H1 (cell line): Measurements from ENCODE around the gene TBC1D7. TPM values are rescaled to one million over a fixed set of nuclear protein-coding genes. Genes with fewer than 3 reads are reported as not detected.

Source experiments
- CTCF ChIA-PET: fragments of 300-600 bp; sonication (Branson Sonifier 250); formaldehyde crosslinking; loops from one replicate; lab custom pipeline; 2021; ENCODE audit not compliant: partially characterized antibody; lab: Charles Lee
- POLR2A ChIA-PET: fragments of 300-600 bp; sonication (Branson Sonifier 250); formaldehyde crosslinking; loops from one replicate; lab custom pipeline; 2021; ENCODE audit warnings: inconsistent platforms; ENCODE audit not compliant: partially characterized antibody; lab: Charles Lee
- DNase-seq, 2 experiments: peaks; one replicate each; pipeline versions ENCODE4 v3.0.0 to v3.0.0-alpha.2; 2010 to 2022; ENCODE audit warnings: low spot score in 2 of 2, low read depth in 1 of 2, mixed read lengths in 1 of 2
- FAIRE-seq: peaks from 2 replicates; lab custom pipeline; 2011; peaks lifted over from hg19 to GRCh38; lab: Jason Lieb, UNC
- H2AFZ ChIP-seq: 2 replicates; pipeline ENCODE4 v1.8.1; 2012; ENCODE audit warnings: low read length, inconsistent platforms
- H2AK5ac ChIP-seq: 2 replicates; pipeline ENCODE4 v1.6.1; 2013; ENCODE audit warnings: low read depth, low read length
- H2BK120ac ChIP-seq: replicated peaks from 2 replicates; pipeline ENCODE3; 2013; ENCODE audit warnings: low read depth, low read length, inconsistent platforms
- H2BK12ac ChIP-seq: 2 replicates; pipeline ENCODE4 v1.6.1; 2013; ENCODE audit warnings: low read depth, low read length
- H2BK15ac ChIP-seq: 2 replicates; pipeline ENCODE4 v1.6.1; 2013; ENCODE audit warnings: low read length
- H2BK20ac ChIP-seq: 2 replicates; pipeline ENCODE4 v1.6.1; 2013; ENCODE audit warnings: low read length
- H2BK5ac ChIP-seq: 2 replicates; pipeline ENCODE4 v1.6.1; 2013; ENCODE audit warnings: low read depth, low read length
- H3K14ac ChIP-seq: 2 replicates; pipeline ENCODE4 v1.6.1; 2013; ENCODE audit warnings: inconsistent platforms; ENCODE audit not compliant: insufficient read length
- H3K18ac ChIP-seq: 2 replicates; pipeline ENCODE4 v1.6.1; 2013; ENCODE audit warnings: low read length; ENCODE audit errors: extremely low read depth
- H3K23ac ChIP-seq: 2 replicates; pipeline ENCODE4 v1.6.1; 2013; ENCODE audit warnings: inconsistent platforms; ENCODE audit not compliant: insufficient read length
- H3K23me2 ChIP-seq: 2 replicates; pipeline ENCODE4 v1.6.1; 2013; ENCODE audit warnings: low read depth, low read length
- H3K27ac ChIP-seq: 2 replicates; pipeline ENCODE4 v1.6.1; 2011; ENCODE audit warnings: low read depth, low read length, inconsistent platforms
- H3K27me3 ChIP-seq, 4 experiments: replicated peaks in 1 of 4; 1 replicate in 1 of 4; 2 replicates in 3 of 4; pipeline versions ENCODE4 v1.6.1 to v1.8.1; 2011 to 2013; ENCODE audit warnings: low read length in 3 of 4, mild to moderate bottlenecking in 3 of 4, inconsistent platforms in 2 of 4, mixed read lengths in 2 of 4, moderate library complexity in 1 of 4; ENCODE audit not compliant: control insufficient read depth in 3 of 4, insufficient read depth in 3 of 4; ENCODE audit errors: extremely low read depth in 1 of 4
- H3K36me3 ChIP-seq, 4 experiments: 2 replicates each; pipeline versions ENCODE4 v1.6.1 to v1.8.1; 2011 to 2013; ENCODE audit warnings: mild to moderate bottlenecking in 4 of 4, low read length in 3 of 4, moderate library complexity in 2 of 4, control low read depth in 1 of 4, inconsistent platforms in 1 of 4; ENCODE audit not compliant: insufficient read depth in 4 of 4, control insufficient read depth in 2 of 4
- H3K4ac ChIP-seq: replicated peaks from 2 replicates; pipeline ENCODE3; 2013; ENCODE audit warnings: low read length, low read depth, mixed read lengths, inconsistent platforms; ENCODE audit not compliant: insufficient read length
- H3K4me1 ChIP-seq, 4 experiments: replicated peaks in 1 of 4; 1 replicate in 1 of 4; 2 replicates in 3 of 4; pipeline versions ENCODE4 v1.6.1 to v1.8.1; 2011 to 2013; ENCODE audit warnings: low read length in 3 of 4, inconsistent platforms in 2 of 4, mixed read lengths in 1 of 4; ENCODE audit not compliant: insufficient read depth in 4 of 4, control insufficient read depth in 3 of 4
- H3K4me2 ChIP-seq, 2 experiments: 2 replicates each; pipeline versions ENCODE4 v1.6.1 to v1.8.1; 2011 to 2013; ENCODE audit warnings: low read depth in 2 of 2, low read length in 2 of 2, control low read depth in 1 of 2, inconsistent platforms in 1 of 2, mild to moderate bottlenecking in 1 of 2; ENCODE audit not compliant: insufficient read depth in 1 of 2
- H3K4me3 ChIP-seq, 4 experiments: fragments of 200-600, 300-600 bp in 1 of 4; sonication (generic), shearing (Covaris generic), sonication (Bioruptor Twin) in 1 of 4; 2 replicates each; pipeline versions ENCODE4 v1.5.1 to v1.8.1; 2011 to 2016; ENCODE audit warnings: low read length in 4 of 4, low read depth in 3 of 4, control low read depth in 2 of 4, inconsistent platforms in 2 of 4, mild to moderate bottlenecking in 2 of 4, mixed read lengths in 1 of 4, moderate library complexity in 1 of 4; ENCODE audit not compliant: insufficient read depth in 2 of 4; ENCODE audit errors: extremely low read depth in 1 of 4
- H3K56ac ChIP-seq: replicated peaks from 2 replicates; pipeline ENCODE3; 2013; ENCODE audit warnings: low read depth, mild to moderate bottlenecking, mixed read lengths, low read length, inconsistent platforms; ENCODE audit not compliant: insufficient read length
- H3K79me1 ChIP-seq: 2 replicates; pipeline ENCODE4 v1.6.1; 2013; ENCODE audit warnings: low read depth, low read length, control low read depth
- H3K79me2 ChIP-seq, 2 experiments: 2 replicates each; pipeline versions ENCODE4 v1.6.1 to v1.8.1; 2012 to 2013; ENCODE audit warnings: low read length in 2 of 2, mild to moderate bottlenecking in 2 of 2, inconsistent platforms in 1 of 2; ENCODE audit not compliant: insufficient read depth in 2 of 2, control insufficient read depth in 1 of 2
- H3K9ac ChIP-seq, 4 experiments: replicated peaks in 1 of 4; 1 replicate in 1 of 4; 2 replicates in 3 of 4; pipeline versions ENCODE4 v1.6.1 to v1.8.1; 2011 to 2013; ENCODE audit warnings: low read depth in 3 of 4, low read length in 3 of 4, control low read depth in 2 of 4, mild to moderate bottlenecking in 2 of 4, moderate library complexity in 2 of 4, inconsistent platforms in 1 of 4; ENCODE audit errors: extremely low read depth in 1 of 4
- H3K9me3 ChIP-seq, 2 experiments: 2 replicates each; pipeline versions ENCODE4 v1.6.1 to v1.8.1; 2012 to 2013; ENCODE audit warnings: mild to moderate bottlenecking in 2 of 2, moderate library complexity in 2 of 2, control low read depth in 1 of 2, inconsistent platforms in 1 of 2, low read depth in 1 of 2, low read length in 1 of 2, mixed read lengths in 1 of 2; ENCODE audit not compliant: insufficient read depth in 2 of 2
- H4K20me1 ChIP-seq, 2 experiments: replicated peaks in 1 of 2; 2 replicates each; pipeline versions ENCODE3 to v1.8.1; 2011 to 2013; ENCODE audit warnings: inconsistent platforms in 2 of 2, low read length in 2 of 2, mild to moderate bottlenecking in 1 of 2; ENCODE audit not compliant: insufficient read depth in 2 of 2, control insufficient read depth in 1 of 2
- H4K5ac ChIP-seq: 2 replicates; pipeline ENCODE4 v1.6.1; 2013; ENCODE audit warnings: low read length, low read depth, mixed read lengths, inconsistent platforms; ENCODE audit not compliant: insufficient read length
- H4K8ac ChIP-seq: 2 replicates; pipeline ENCODE4 v1.8.0; 2013; ENCODE audit warnings: mild to moderate bottlenecking, moderate library complexity, low read length, inconsistent platforms; ENCODE audit not compliant: insufficient read depth; ENCODE audit errors: extremely low read depth
- H4K91ac ChIP-seq: replicated peaks from 2 replicates; pipeline ENCODE3; 2013; ENCODE audit warnings: low read length, mixed read lengths, inconsistent platforms; ENCODE audit not compliant: insufficient read length
- ATF3 ChIP-seq: IDR thresholded peaks from 2 replicates; pipeline ENCODE4 v1.6.1; 2011; ENCODE audit warnings: low read depth, mild to moderate bottlenecking, low read length; ENCODE audit not compliant: insufficient read depth
- CTBP2 ChIP-seq: IDR thresholded peaks from 2 replicates; pipeline ENCODE4 v1.7.0; 2011; ENCODE audit warnings: borderline replicate concordance, mild to moderate bottlenecking, moderate library complexity, mixed read lengths, low read length; ENCODE audit not compliant: insufficient read depth, insufficient read length
- EGR1 ChIP-seq: IDR thresholded peaks from 2 replicates; pipeline ENCODE4 v1.6.1; 2011; ENCODE audit warnings: low read depth, low read length, borderline replicate concordance
- EZH2 ChIP-seq: fragments of 200-600 bp; sonication (generic); IDR thresholded peaks from 2 replicates; pipeline ENCODE4 v1.7.1; 2012; ENCODE audit warnings: low read depth, mild to moderate bottlenecking, moderate library complexity, low read length, inconsistent platforms; ENCODE audit not compliant: severe bottlenecking
- GTF2F1 ChIP-seq: IDR thresholded peaks from 2 replicates; pipeline ENCODE4 v1.6.1; 2012; ENCODE audit warnings: low read depth, low read length, improper control_type of control experiment, borderline replicate concordance
- HDAC6 ChIP-seq: IDR thresholded peaks from one replicate; pipeline ENCODE4 v1.7.1; 2012; ENCODE audit warnings: low read depth, mild to moderate bottlenecking, inconsistent platforms, low read length, moderate library complexity
- POU5F1 ChIP-seq: IDR thresholded peaks from 2 replicates; pipeline ENCODE4 v1.6.1; 2011; ENCODE audit warnings: low read depth, mild to moderate bottlenecking, low read length, moderate library complexity
- RBBP5 ChIP-seq: IDR thresholded peaks from 2 replicates; pipeline ENCODE4 v1.7.1; 2012; ENCODE audit warnings: low read depth, mild to moderate bottlenecking, inconsistent platforms, low read length, moderate library complexity, borderline replicate concordance
- RNF2 ChIP-seq: fragments of 200-900, 300-1000 bp; sonication (generic); IDR thresholded peaks from 2 replicates; pipeline ENCODE4 v1.7.1; 2016; ENCODE audit warnings: borderline replicate concordance, low read depth, mild to moderate bottlenecking, antibody characterized with exemption, low read length; ENCODE audit not compliant: poor library complexity, severe bottlenecking; ENCODE audit errors: missing control alignments
- SIN3A ChIP-seq, 2 experiments: IDR thresholded peaks in 1 of 2; conservative IDR thresholded peaks in 1 of 2; 2 replicates each; pipeline ENCODE4 v1.6.1; 2011 to 2012; ENCODE audit warnings: low read length in 2 of 2, improper control_type of control experiment in 1 of 2, low read depth in 1 of 2, mild to moderate bottlenecking in 1 of 2
- USF2 ChIP-seq: IDR thresholded peaks from 2 replicates; pipeline ENCODE4 v1.6.1; 2011; ENCODE audit warnings: low read length, improper control_type of control experiment
- WGBS, 2 experiments: shearing (Covaris generic) in 1 of 2; methylation state at CpG; one replicate each; pipeline versions ENCODE4 v1.1.6 to v1.1.7; 2013 to 2015; ENCODE audit warnings: low lambda C conversion rate in 2 of 2, mixed read lengths in 2 of 2, inconsistent platforms in 1 of 2, low coverage in 1 of 2, missing lambda C conversion rate in 1 of 2; ENCODE audit not compliant: insufficient replicate concordance in 2 of 2, insufficient coverage in 1 of 2, insufficient read length in 1 of 2; ENCODE audit errors: extremely low coverage in 1 of 2, missing lambda C conversion rate in 1 of 2; 5-methylcytosine and 5-hydroxymethylcytosine counted together
- polyA plus RNA-seq, 7 experiments: library from polyadenylated mRNA; depleted of rRNA in 3 of 7; stranded (reverse) in 5 of 7; unstranded in 2 of 7; fragments of >200 nt in 5 of 7; fragments of 200-250 nt in 2 of 7; gene quantifications; 1 replicate in 5 of 7; 2 replicates in 1 of 7; 4 replicates in 1 of 7; pipeline versions ENCODE4 v1.2.1 to v1.2.3, GENCODE V29; 2011 to 2013; ENCODE audit warnings: missing spikeins in 2 of 7, mixed read lengths in 2 of 7
- total RNA-seq: library from RNA; stranded (reverse); fragmentation: NEBNext Ultra II Directional; extraction: Animal tissue kit (Norgen Biotek cat#: 25700); gene quantifications from 2 replicates; pipeline ENCODE4 v1.2.1, GENCODE V29; 2021

Gene TBC1D7
- total and polyA plus RNA-seq, 2 of the 8 experiments (the other 6 are each of a cell fraction or from before 2014, with no cell fraction given), result 46.1 to 55.2 TPM

DNA sequence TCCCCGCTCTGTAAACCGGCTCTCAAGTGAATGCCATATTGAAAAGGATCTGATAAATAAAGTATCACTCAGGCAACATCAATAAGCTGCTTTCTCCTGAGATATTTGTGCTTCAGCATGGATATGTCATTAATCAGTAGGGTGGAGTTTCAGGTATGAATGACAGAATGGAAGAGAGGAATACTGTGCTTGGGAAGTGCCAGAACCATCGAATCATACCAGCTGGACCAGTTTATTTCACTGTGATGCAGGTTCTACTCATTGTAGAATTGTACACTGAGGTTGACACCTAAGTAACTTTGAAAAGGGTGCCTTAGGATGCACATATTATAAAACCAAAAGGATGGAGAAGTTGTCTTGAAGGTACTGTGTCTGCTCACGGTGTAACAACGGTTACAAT is 17.9 kb upstream of the TBC1D7 start:
- Histone ChIP-seq H2BK120ac (no peak overlapping the region), H3K18ac (no peak overlapping the region), H2AFZ (no peak overlapping the region), H2BK5ac (no peak overlapping the region), H3K9me3 (peaks cover 0 to 6% of the 10 kb centered on the region in 2 experiments; a peak in 1 of 4 replicates), H3K23me2 (no peaks in the 10 kb centered on the region), H3K79me1 (no peaks in the 10 kb centered on the region), H2AK5ac (no peak overlapping the region), H4K20me1 (no peaks in the 10 kb centered on the region), H4K91ac (no peak overlapping the region), H3K4me3 (no peak overlapping the region), H3K23ac (no peak overlapping the region), H3K27me3 (peaks cover 0 to 2% (median 0%) of the 10 kb centered on the region in 4 experiments; a peak in 2 of 7 replicates), H3K4ac (no peak overlapping the region), H3K14ac (no peak overlapping the region), H3K4me1 (peaks cover 3 to 7% (median 6%) of the 10 kb centered on the region in 4 experiments; a peak in 4 of 7 replicates), H3K9ac (no peak overlapping the region), H2BK20ac (no peak overlapping the region), H4K5ac (no peak overlapping the region), H2BK15ac (no peak overlapping the region), H3K36me3 (no peaks in the 10 kb centered on the region), H3K56ac (no peak overlapping the region), H2BK12ac (no peak overlapping the region), H4K8ac (no peak overlapping the region), H3K79me2 (no peaks in the 10 kb centered on the region), H3K4me2 (no peak overlapping the region), H3K27ac (no peak overlapping the region)
- CTCF ChIA-PET, result no interaction called here
- POLR2A ChIA-PET, result no interaction called here
- WGBS, 2 experiments, result 87% methylated on average over 5 of the region's 5 CpGs; no CpG with 5 or more reads in 1 of the 2 experiments
- FAIRE-seq (no peak), DNase-seq (no peak)
- no peak for TF ChIP-seq USF2
- no peak for TF ChIP-seq CTBP2
- no peak for TF ChIP-seq HDAC6
- TF ChIP-seq EGR1, result no peak
- TF ChIP-seq RBBP5, result no peak
- no peak for TF ChIP-seq ATF3
- no peak for TF ChIP-seq RNF2
- no peak for TF ChIP-seq SIN3A (conservative IDR thresholded peaks at IDR 0.05 in 1 of 2, IDR thresholded peaks at IDR 0.05 in 1 of 2; ENCODE audit: low read depth in 1 of 2, low read length in 2 of 2)
- TF ChIP-seq POU5F1, result no peak
- no peak for TF ChIP-seq EZH2
- no peak for TF ChIP-seq GTF2F1
